HS-27A (cell line): ENCODE measurements around the gene RAB6B.
A peak's percentile ranks its signal among the peaks of the same experiment; 100 is the strongest.

Experiments used
- DNase-seq: peaks from one replicate; pipeline ENCODE4 v3.0.0-alpha.2; 2012; ENCODE audit warnings: low read depth, missing footprints

Gene RAB6B

GRCh38 chr3:133856316-133856715 lies 39.4 kb downstream of the RAB6B start:
- no peak for DNase-seq

- no peak for DNase-seq
Measured at GRCh38 chr3:133855772-133856171, 39.9 kb downstream of the RAB6B start.

GRCh38 chr3:133855002-133855370 lies 40.7 kb downstream of the RAB6B start:
- no peak for DNase-seq

- DNase-seq = no peak
Measured at GRCh38 chr3:133854264-133855001, 41.2 kb downstream of the RAB6B start.

GRCh38 chr3:133853925-133854227 lies 41.8 kb downstream of the RAB6B start:
- no peak for DNase-seq

- no peak for DNase-seq
Measured at GRCh38 chr3:133853063-133853924, 42.4 kb downstream of the RAB6B start.

- DNase-seq = no peak
Measured at GRCh38 chr3:133851931-133852330, 43.8 kb downstream of the RAB6B start.

GRCh38 chr3:133851266-133851906 lies 44.3 kb downstream of the RAB6B start:
- no peak for DNase-seq

GRCh38 chr3:133850034-133850433 lies 45.6 kb downstream of the RAB6B start:
- DNase-seq = no peak

GRCh38 chr3:133849346-133849745 lies 46.3 kb downstream of the RAB6B start:
- DNase-seq = no peak

- no peak for DNase-seq
Measured at GRCh38 chr3:133845127-133845526, 50.6 kb downstream of the RAB6B start.

- DNase-seq = peak; percentile 17
Measured at GRCh38 chr3:133843634-133844033, 52.0 kb downstream of the RAB6B start.

GRCh38 chr3:133842158-133842557 lies 53.5 kb downstream of the RAB6B start:
- no peak for DNase-seq

- no peak for DNase-seq
Measured at GRCh38 chr3:133841196-133841595, 54.5 kb downstream of the RAB6B start.

- no peak for DNase-seq
Measured at GRCh38 chr3:133840767-133841166, 54.9 kb downstream of the RAB6B start.

GRCh38 chr3:133840055-133840737 lies 55.5 kb downstream of the RAB6B start:
- DNase-seq = no peak

GRCh38 chr3:133838916-133839800 lies 56.5 kb downstream of the RAB6B start:
- DNase-seq = no peak

GRCh38 chr3:133838296-133838789 lies 57.3 kb downstream of the RAB6B start:
- no peak for DNase-seq

- DNase-seq = no peak
Measured at GRCh38 chr3:133837487-133838295, 58.0 kb downstream of the RAB6B start.

- DNase-seq = no peak
Measured at GRCh38 chr3:133836497-133837158, 59.1 kb downstream of the RAB6B start.
